ENCODE measurements around the gene GSAP.
"Not testable (repeated sequence)": the region's sequence is repeated elsewhere in the genome, so short reads cannot be mapped to it uniquely, and the experiment has no call there.

The GSAP gene

GRCh38 chr7:77354484-77354883 lies 61.7 kb downstream of the GSAP start:
- no peak for DNase-seq

- no peak for DNase-seq
Measured at GRCh38 chr7:77353911-77354310, 62.2 kb downstream of the GSAP start.

DNA sequence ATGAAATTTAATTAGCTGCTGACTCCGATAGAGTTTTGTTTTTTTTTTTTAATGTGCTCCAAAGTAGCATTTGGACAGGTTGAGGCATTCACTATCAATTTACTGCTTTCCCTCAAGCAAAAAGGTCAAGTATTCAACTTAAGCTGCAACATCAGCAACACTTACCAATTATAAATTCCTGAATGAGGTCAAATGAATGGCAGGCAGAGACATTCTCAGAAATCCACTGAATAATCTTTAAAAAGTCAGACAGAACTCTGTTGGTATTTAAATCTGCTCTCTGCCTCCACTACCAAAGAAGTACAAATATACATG lies 62.8 kb downstream of the GSAP start:
- DNase-seq: no peak

DNA sequence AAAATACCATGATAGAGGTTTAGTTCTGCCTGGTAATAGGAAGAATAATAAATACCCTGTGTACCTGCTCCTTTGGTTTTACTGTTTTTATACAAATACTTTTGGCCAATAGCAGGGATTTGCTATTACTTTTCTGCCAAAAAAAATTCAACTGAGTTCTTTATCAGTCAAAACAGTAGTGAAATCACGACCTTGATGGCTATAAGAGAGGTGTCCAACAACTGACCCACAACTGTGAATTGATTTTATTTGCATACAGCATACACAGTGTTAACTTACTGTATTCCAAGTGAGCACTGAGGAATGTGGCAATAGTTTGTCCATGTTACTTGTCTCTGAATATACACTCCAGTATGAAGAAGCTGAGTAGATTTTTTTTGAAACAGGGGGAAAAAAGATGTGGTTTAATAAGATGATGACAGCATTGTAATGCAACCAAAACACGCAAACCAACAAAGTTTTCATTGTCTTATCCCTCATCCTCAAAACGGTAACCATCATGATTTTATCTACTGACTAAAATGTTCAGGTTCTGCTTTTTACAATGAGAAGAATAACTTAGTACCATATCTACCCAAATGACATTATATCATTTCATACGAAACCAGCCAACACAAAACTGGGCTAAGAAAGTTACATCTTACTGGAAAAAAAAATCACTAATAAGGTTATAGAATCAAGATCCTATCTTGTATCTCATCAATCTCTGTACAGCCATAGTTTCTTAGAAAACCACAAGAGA lies 63.3 kb downstream of the GSAP start:
- DNase-seq: no peak

- peak; percentile 98 for DNase-seq
Measured at GRCh38 chr7:77351539-77352004, 64.6 kb downstream of the GSAP start.

- no peak for DNase-seq
Measured at GRCh38 chr7:77349141-77349540, 67.0 kb downstream of the GSAP start.

DNA sequence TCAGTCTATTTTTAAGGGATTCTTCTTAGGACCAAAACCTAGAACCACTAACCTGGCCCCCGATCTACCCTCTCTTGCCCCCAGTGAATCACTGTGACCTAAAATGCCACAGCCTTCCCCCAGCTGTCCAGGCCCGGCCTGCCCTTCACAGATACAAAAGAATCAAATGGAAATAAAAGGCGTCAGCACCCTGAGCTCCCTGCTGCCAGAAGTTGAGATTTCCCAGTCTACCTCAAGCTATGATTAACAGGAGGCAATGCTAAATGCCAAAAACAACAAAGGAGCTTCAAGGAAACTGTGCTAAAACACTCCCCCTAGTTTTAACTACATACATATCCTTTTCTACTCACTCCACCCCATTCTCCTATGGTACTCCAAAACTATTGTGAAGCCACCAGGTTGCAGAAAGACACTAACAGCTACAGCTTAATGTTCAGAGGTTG lies 67.8 kb downstream of the GSAP start:
- no peak for DNase-seq

GRCh38 chr7:77346441-77346840 lies 69.7 kb downstream of the GSAP start:
- no peak for DNase-seq

DNA sequence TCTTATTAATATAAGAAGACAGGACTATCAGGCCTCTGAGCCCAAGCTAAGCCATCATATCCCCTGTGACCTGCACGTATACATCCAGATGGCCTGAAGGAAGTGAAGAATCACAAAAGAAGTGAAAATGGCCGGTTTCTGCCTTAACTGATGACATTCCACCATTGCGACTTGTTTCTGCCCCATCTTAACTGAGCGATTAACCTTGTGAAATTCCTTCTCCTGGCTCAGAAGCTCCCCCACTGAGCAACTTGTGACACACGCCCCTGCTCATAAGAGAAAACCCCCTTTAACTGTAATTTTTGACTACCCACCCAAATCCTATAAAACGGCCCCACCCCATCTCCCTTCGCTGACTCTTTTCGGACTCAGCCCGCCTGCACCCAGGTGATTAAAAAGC lies 70.7 kb downstream of the GSAP start:
- not testable (repeated sequence) for DNase-seq

- no peak for DNase-seq
Measured at GRCh38 chr7:77339726-77340125, 76.4 kb downstream of the GSAP start.

GRCh38 chr7:77338883-77339629 lies 77.1 kb downstream of the GSAP start:
- peak; percentile 71 to 84 for DNase-seq

DNA sequence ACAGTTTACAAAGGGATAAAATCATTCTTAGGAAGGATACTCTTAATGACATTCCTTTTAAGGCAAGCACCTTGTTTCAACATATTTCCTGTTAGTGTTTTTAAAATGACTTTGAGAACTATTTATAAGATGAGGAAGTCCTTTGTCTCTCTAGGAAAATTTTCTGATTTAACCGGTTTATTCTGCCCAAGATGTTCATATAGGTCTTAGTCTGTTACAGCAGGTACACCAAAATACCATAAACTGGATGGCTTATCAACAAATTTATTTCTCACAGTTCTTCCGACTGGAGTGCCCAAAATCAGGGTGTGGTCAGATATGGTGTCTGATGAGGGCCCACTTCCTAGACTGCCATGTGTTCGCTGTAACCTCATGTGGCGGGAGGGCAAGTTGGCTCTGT lies 77.9 kb downstream of the GSAP start:
- peak; percentile 42 to 70 for DNase-seq

- no peak for DNase-seq
Measured at GRCh38 chr7:77337456-77337990, 78.6 kb downstream of the GSAP start.

DNA sequence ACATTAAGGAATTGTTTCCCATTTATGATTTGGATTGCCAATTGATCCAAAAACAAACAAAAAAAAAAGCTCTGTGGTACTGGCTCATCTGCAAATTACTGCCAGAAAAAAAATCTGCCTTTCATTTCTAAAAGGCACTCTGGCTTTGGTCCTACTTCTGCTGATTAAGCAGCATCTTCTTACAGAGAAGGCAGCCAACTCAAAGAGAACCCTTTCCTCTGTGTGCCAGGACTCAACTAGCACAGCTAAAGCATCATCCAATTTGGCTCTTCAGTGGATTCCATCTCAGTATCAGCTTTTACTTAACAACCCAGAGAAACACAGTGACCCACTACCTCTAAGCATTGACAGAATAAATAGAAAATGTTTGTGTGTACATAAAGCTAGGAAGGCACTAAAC lies 80.6 kb downstream of the GSAP start:
- no peak for DNase-seq

DNA sequence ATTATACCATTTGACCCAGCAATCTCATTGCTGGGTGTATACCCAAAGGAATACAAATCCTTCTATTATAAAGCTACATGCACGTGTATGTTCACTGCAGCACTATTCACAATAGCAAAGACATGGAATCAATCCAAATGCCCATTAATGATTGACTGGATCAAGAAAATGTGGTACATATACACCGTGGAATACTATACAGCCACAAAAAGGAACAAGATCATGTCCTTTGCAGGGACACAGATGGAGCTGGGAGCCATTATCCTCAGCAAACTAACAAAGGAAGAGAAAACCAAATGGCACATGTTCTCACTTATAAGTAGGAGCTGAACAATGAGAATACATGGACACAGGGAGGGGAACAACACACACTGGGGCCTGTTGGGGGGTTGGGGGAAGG lies 82.1 kb downstream of the GSAP start:
- not testable (repeated sequence) for DNase-seq

DNA sequence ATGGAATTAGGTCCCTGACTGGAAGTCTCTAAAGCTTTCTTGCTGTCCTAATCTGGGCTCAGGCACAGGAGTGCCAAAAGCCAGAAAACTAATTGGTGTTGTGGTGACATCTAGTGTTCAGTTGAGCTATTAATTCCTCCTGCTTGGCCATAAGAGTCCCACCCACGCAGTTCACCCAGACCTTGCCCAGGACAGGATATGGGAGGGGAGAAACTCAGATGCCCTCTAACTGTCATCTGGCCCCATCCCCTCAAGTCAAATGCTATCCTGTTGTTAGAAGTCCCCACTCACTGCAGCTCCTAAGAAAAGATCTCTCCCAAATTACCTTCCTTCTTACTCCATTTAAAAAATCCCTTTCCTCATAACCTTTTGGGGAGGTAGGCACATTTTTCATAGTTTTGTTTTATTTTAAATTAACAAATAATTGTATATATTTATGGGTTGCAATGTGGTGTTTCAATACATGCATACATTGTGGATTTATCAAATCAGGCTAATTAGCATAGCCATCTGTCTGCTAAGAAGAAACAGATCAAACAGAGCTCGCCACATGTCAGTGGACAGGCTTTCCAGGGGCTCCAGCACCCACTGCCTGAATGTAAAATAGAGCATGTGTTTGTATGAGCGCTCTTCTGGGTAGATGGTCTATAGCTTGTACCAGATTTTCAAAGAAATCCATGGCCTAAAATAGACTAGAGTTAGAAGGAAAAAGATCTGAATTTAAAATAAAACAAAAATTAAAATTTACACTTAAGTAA lies 84.0 kb downstream of the GSAP start:
- DNase-seq: peak; percentile 91 to 92

- DNase-seq: peak; percentile 60 to 66
Measured at GRCh38 chr7:77330169-77330882, 85.8 kb downstream of the GSAP start.

DNA sequence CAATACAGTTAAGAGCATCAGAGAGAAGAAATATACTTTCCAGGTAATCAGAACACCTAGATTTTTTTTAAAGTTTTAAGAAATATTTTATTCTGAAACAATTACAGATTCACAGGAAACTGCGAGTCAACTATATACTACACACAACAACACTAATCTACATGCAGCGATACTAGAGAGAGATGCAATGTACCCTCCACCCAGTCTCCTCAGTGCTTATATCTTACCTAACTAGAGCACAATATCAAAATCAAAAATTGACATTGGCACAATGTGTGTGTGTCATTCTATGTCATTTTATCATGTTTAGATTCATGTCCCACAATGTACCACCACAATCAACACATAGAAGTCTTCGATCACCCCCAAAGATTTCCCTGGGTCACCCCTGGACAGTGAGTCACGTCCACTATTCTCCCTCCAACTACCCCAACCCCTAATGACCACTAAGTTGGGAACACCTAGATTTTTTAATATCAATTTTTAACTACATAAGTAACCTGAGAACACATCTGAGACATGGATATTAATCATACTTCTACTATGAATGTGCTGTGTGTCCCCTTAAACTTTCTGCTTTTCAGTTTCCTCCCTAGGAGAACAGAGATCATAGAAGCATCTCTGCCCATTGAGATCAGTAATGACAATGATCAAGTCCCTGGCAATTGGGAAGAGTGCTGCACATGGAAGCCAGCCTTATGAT lies 86.5 kb downstream of the GSAP start:
- DNase-seq: no peak

DNA sequence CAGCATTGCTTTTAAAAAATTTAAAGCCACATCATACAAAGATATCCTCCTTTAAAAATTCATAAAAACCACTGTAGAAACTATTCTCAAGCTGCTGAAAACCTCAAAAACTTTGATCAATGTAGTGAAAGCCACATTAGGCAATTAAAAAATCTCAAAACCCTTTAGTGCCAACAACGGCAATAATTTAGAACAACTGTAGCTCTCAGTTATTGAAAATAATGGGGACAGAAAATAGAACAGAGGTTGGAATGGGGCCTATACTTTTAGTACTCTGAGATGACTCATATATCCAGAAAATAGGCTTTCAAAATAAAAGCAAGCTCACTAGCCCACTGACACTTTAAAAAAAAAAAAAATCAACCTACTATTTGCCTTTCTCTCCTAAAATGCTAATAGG lies 87.5 kb downstream of the GSAP start:
- peak in 1 of 2 experiments; percentile 9 for DNase-seq

GRCh38 chr7:77327932-77328628 lies 88.1 kb downstream of the GSAP start:
- peak; percentile 42 to 59 for DNase-seq
